Measurements from ENCODE around the gene CCL17.

- TF ChIP-seq, protein P1, sequence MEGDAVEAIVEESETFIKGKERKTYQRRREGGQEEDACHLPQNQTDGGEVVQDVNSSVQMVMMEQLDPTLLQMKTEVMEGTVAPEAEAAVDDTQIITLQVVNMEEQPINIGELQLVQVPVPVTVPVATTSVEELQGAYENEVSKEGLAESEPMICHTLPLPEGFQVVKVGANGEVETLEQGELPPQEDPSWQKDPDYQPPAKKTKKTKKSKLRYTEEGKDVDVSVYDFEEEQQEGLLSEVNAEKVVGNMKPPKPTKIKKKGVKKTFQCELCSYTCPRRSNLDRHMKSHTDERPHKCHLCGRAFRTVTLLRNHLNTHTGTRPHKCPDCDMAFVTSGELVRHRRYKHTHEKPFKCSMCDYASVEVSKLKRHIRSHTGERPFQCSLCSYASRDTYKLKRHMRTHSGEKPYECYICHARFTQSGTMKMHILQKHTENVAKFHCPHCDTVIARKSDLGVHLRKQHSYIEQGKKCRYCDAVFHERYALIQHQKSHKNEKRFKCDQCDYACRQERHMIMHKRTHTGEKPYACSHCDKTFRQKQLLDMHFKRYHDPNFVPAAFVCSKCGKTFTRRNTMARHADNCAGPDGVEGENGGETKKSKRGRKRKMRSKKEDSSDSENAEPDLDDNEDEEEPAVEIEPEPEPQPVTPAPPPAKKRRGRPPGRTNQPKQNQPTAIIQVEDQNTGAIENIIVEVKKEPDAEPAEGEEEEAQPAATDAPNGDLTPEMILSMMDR (conservative IDR thresholded peaks at IDR 0.05) = no peak
- TF ChIP-seq EZH2 (IDR thresholded peaks at IDR 0.05; ENCODE audit: low read depth) = no peak
Observed at GRCh38 chr16:57432505-57432904, 27.9 kb downstream of the CCL17 start.

Measured in PC-9 (cell line).